HFF-Myc (cell line): Measurements from ENCODE around the gene ADGB.

Experiments
- DNase-seq: peaks from one replicate; pipeline ENCODE4 v3.0.0-alpha.2; 2011; ENCODE audit warnings: low read depth; ENCODE audit errors: extremely low read depth
- H3K4me3 ChIP-seq: replicated peaks from 2 replicates; pipeline ENCODE4 v1.5.1; 2011; ENCODE audit warnings: low read depth, mild to moderate bottlenecking, control low read depth, low read length
- TF ChIP-seq, protein P1 (sequence below): IDR thresholded peaks from 2 replicates; pipeline ENCODE4 v1.5.1; 2012; ENCODE audit warnings: mild to moderate bottlenecking, low read depth, low read length, control low read depth; ENCODE audit errors: missing control alignments

Gene ADGB

DNA sequence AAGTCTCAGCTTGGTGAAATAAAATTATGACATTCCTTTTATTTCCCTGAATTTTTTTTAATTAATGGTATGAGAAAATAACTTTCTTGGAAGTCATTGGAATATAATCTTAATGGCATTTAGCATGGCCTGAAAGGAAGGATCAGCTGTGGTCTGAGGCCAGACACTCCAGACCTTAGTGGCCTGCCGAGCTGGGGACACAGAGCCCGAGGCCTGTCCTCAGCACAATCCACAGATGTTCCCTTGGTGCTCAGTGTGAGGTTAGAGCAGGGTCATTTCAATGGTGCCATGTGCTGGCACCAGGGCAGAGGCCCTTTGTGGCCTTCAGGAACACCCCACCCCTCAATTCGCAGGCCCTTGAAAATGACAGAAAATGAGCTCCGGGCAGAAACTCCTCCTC is 120.6 kb downstream of the ADGB start:
- TF ChIP-seq, protein P1, sequence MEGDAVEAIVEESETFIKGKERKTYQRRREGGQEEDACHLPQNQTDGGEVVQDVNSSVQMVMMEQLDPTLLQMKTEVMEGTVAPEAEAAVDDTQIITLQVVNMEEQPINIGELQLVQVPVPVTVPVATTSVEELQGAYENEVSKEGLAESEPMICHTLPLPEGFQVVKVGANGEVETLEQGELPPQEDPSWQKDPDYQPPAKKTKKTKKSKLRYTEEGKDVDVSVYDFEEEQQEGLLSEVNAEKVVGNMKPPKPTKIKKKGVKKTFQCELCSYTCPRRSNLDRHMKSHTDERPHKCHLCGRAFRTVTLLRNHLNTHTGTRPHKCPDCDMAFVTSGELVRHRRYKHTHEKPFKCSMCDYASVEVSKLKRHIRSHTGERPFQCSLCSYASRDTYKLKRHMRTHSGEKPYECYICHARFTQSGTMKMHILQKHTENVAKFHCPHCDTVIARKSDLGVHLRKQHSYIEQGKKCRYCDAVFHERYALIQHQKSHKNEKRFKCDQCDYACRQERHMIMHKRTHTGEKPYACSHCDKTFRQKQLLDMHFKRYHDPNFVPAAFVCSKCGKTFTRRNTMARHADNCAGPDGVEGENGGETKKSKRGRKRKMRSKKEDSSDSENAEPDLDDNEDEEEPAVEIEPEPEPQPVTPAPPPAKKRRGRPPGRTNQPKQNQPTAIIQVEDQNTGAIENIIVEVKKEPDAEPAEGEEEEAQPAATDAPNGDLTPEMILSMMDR, result no peak
- DNase-seq, result no peak

DNA sequence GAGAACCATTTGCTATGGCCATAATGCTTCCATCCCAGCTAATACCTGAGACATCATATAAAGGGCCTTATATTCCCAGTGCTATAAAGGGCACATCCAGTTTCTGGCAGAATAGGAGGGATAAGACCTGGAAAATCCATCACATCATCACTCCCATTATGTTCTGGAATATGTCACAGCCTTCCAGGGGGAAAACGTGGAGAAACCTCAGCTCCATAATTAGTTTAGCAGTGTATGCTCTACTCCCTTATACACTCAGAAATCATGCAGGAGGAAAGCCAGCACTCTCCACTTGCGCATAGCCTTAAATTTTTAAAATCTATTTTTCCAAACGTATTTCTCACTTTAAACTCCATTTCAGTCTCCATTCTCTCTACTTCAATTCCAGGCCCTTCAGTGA is 140.9 kb downstream of the ADGB start:
- no peak overlapping the region for H3K4me3 ChIP-seq
- DNase-seq, result no peak
- TF ChIP-seq, protein P1, result no peak

More for the DNA sequence above, 120.6 kb downstream of the ADGB start:
- no peak overlapping the region for H3K4me3 ChIP-seq

DNA sequence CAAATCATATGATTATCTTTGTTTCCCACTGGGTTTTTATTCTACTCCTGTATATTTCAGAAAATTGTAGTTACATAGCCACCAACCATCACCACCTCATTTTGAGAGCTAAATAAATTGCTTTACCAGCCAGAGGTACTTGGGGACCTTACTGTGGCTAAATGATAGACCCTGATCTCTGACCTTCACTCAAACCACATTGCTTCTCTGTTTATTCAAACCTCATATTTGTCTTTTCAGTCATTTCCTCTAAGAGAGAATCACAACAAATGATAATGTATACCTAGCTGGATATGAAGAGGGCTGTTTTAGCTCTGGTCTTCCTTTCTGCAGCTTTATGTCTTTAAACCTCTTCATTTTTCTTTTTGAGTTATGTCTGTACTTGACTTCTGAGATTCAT is 142.8 kb downstream of the ADGB start:
- no peak for DNase-seq
- TF ChIP-seq, protein P1, result no peak
- no peak overlapping the region for H3K4me3 ChIP-seq

DNA sequence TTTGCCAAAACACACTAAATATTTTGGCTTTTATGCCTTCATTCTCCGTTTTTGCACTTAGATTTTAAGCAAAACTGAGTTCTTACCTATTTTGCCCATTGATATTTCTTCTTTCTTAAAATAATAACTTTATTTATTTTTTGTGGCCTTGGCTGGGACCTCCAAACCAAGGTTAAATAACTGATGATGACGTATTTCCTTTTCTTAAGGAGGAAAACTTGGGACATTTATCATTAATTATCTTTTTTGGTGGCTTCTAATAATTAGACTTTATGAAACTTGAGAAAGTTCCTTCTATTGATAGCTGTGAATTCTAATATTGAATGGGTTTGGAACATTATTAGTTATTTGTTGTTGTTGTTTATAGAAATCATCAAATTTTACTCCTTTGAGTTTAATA is 154.5 kb downstream of the ADGB start:
- TF ChIP-seq, protein P1, result no peak
- no peak overlapping the region for H3K4me3 ChIP-seq
- DNase-seq, result no peak

DNA sequence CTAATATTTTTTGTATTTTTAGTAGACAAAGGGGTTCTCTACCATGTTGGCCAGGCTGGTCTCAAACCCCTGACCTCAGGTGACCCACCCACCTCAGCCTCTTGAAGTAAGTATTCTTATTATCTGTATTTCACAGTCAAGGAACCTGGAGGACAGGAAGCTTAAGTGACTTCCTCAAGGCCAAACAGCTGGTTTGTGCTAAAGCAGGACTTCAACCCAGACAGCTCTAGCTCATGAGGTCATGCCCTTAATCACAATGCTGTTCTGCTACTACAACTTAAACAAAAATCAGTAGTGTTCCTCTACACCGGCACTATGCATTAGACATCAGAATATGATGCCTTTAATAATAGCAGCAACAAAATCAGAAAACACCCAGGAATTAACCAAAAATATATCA is 168.9 kb downstream of the ADGB start:
- DNase-seq, result no peak
- no peak overlapping the region for H3K4me3 ChIP-seq
- TF ChIP-seq, protein P1, result no peak

DNA sequence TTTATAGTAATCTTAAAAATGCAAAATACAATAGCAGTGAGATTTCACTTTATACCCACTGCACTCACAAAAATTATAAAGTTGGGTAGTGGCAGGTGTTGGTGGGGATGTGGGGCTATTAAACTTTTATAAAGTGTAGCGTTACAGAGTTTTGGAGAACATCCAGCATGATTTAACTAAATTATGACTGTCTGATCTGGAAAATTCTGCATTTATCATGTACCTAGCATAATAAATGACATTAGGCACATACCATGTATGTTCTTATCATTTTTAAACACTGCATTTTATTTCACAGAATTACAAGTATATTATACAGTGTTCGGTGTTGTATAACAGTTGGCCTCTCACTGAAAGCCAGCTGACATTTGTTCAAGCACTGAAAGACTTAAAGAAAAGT is 169.9 kb downstream of the ADGB start:
- no peak for DNase-seq
- no peak overlapping the region for H3K4me3 ChIP-seq
- TF ChIP-seq, protein P1, result no peak

DNA sequence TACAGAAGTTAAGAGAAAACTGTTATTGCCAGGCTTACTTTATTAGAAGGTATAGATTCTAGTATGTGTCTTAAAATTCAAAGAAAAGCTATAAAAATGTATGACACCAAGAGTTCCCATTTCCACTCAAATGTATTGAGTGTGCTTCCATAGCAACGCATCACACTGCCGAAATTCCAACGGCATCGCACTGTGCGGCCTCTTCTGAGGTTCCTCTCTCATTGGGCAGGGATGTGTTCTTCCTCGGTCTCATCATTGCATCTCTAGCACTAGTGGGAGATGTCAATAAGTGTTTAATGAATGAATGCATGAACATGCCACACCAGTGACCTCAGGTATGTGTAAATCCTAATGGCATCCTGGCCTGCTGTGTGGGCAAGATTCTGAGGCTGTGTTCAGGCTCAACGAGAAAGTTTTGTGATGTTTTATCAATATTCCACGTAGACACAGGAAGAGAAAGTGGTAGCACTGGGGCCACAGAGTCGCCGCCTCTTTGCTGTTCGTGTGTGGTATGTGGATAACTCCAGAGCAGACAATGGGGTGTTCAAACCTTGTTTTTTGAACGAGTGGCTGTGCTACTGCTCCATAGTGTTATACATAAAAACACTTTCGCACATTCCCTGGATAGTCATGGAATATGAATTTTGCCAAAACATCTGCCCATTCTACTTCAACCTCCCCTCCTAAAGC is 171.6 kb downstream of the ADGB start:
- TF ChIP-seq, protein P1, result no peak
- DNase-seq, result no peak
- no peak overlapping the region for H3K4me3 ChIP-seq
